ENCODE measurements around the gene ALG12. TPM values are rescaled to one million over a fixed set of nuclear protein-coding genes. Genes with fewer than 3 reads are reported as not detected.

The ALG12 gene
- total and polyA plus RNA-seq, 2 of the 8 experiments (the other 6 are each of a cell fraction or from before 2014, with no cell fraction given), result 13.4 to 22.5 TPM

GRCh38 chr22:49956418-49956770, 38.2 kb upstream of the ALG12 start (continued):
- TF ChIP-seq ZNF274 (IDR thresholded peaks at IDR 0.05; ENCODE audit: borderline replicate concordance, extremely low read depth, low read length) (no peak), SAP30 (IDR thresholded peaks at IDR 0.05; ENCODE audit: insufficient read depth, insufficient replicate concordance, low read length) (no peak), NANOG (IDR thresholded peaks at IDR 0.05; ENCODE audit: insufficient read depth, low read depth, low read length, poor library complexity, severe bottlenecking) (no peak), KDM4A (IDR thresholded peaks at IDR 0.05; ENCODE audit: low read depth, low read length, severe bottlenecking) (no peak), GTF2F1 (IDR thresholded peaks at IDR 0.05; ENCODE audit: borderline replicate concordance, low read depth, low read length) (no peak), BACH1 (IDR thresholded peaks at IDR 0.05; ENCODE audit: low read length) (no peak), JUN (IDR thresholded peaks at IDR 0.05; ENCODE audit: low read depth, low read length) (no peak)

Data from H1 (cell line).